A375 (cell line): ENCODE measurements around the gene OR51Q1. TPM values are rescaled to one million over a fixed set of nuclear protein-coding genes. Genes with fewer than 3 reads are reported as not detected.

Experiments used
- total RNA-seq: library from RNA; depleted of rRNA; stranded (reverse); fragments of >200 nt; shearing (Covaris generic); gene quantifications from 2 replicates; pipeline ENCODE4 v1.2.3, GENCODE V29; 2014; rRNA removed

Gene OR51Q1, protein sequence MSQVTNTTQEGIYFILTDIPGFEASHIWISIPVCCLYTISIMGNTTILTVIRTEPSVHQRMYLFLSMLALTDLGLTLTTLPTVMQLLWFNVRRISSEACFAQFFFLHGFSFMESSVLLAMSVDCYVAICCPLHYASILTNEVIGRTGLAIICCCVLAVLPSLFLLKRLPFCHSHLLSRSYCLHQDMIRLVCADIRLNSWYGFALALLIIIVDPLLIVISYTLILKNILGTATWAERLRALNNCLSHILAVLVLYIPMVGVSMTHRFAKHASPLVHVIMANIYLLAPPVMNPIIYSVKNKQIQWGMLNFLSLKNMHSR
- not detected in 2 replicates for total RNA-seq

DNA sequence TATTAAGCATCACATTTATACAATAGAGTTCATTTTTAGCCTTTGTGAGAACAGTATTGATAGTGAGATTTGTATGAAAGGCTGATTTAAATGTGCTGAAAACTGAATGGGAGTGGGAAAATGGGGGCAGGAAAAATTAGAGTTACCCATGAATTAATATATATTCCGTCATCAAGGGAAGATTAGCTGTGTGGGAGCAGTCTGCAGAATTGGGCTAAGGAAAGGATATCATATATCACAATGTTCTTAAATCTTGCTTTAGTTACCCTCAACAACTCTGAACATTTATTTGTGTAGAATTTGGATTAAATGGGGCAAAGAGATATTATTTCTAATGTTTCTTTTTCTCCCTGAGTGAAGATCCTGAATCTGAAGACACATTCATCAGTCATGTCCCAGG lies at the start of gene OR51Q1:
OR51Q1 (plus strand) TSS at position 301 of the 400 bp plus-strand sequence; CDS start at position 391, 90 bp downstream.

GRCh38 chr11:5383576-5383975 lies 38.3 kb upstream of the OR51Q1 start, which contains the start of gene OR51M1:
Gene OR51M1 (plus strand): TSS chr11:5383812. CDS start chr11:5389399, 5,587 bp downstream.

GRCh38 chr11:5441414-5441813 lies 19.5 kb downstream of the OR51Q1 start, which contains the start of gene OR51I1:
Gene OR51I1 (minus strand): TSS chr11:5441514. CDS start chr11:5441514, 0 bp downstream.

DNA sequence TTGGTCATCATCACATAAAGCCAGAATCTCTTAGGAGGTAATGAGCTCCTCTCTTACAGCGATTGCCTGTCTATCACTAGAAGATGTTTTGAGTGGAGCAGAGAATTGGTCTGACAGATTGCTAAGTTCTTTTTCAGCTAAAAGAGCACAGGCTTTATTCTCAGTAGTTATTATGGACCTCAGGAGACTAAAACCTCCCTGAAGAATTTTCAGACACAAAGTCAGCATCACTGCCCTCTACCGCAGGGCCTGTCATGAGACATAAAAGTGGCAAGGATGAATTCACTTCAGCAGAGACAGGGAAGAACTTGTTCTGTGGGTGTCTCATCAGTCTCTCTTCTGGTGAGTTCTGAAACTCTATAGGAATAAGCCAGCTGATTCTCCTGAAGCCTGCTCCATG lies 27.1 kb downstream of the OR51Q1 start, which contains the start of gene OR51I2:
OR51I2 (plus strand) TSS at position 301 of the 400 bp plus-strand sequence. CDS start 4,166 bp downstream, outside the sequence.

Other genes starting within 250 kb of the OR51Q1 start
- not detected in 2 replicates for gene OR51V1, start 221.4 kb upstream of the OR51Q1 start, total RNA-seq
- gene HBB, start 195.0 kb upstream of the OR51Q1 start, total RNA-seq: not detected in 2 replicates
- not detected in 2 replicates for gene HBD, start 187.6 kb upstream of the OR51Q1 start, total RNA-seq
- not detected in 2 replicates for gene HBG1, start 172.3 kb upstream of the OR51Q1 start, total RNA-seq
- 2.7 and 3.2 TPM in 2 replicates for gene HBG2, start 167.3 kb upstream of the OR51Q1 start, total RNA-seq
- gene HBE1, start 152.2 kb upstream of the OR51Q1 start, total RNA-seq: 40.6 and 51.6 TPM in 2 replicates
- 4.0 and 7.5 TPM in 2 replicates for gene OR51B4, start 120.2 kb upstream of the OR51Q1 start, total RNA-seq
- 0.85 and 1.4 TPM in 2 replicates for gene OR51B2, start 97.8 kb upstream of the OR51Q1 start, total RNA-seq
- 15.1 and 23.2 TPM in 2 replicates for gene OR51B5, start 78.6 kb upstream of the OR51Q1 start, total RNA-seq
- gene OR51B6, start 70.6 kb upstream of the OR51Q1 start, total RNA-seq: not detected in 2 replicates
- gene OR51M1, start 38.3 kb upstream of the OR51Q1 start, total RNA-seq: not detected in 2 replicates
- gene OR51I1, start 19.4 kb downstream of the OR51Q1 start, total RNA-seq: 0.57 and 1.0 TPM in 2 replicates
- not detected in 2 replicates for gene OR51I2, start 27.2 kb downstream of the OR51Q1 start, total RNA-seq
- gene OR52D1, start 66.6 kb downstream of the OR51Q1 start, total RNA-seq: 0.13 TPM in 1 of 2 replicates, not detected in the other
- gene UBQLN3, start 87.8 kb downstream of the OR51Q1 start, total RNA-seq: not detected in 2 replicates
- gene UBQLNL, start 94.6 kb downstream of the OR51Q1 start, total RNA-seq: not detected in 2 replicates
- not detected in 2 replicates for gene OR52H1, start 126.4 kb downstream of the OR51Q1 start, total RNA-seq
- not detected in 2 replicates for gene OR52B6, start 158.8 kb downstream of the OR51Q1 start, total RNA-seq
- 1.9 and 3.4 TPM in 2 replicates for gene TRIM6, start 174.5 kb downstream of the OR51Q1 start, total RNA-seq
- 2.4 and 5.0 TPM in 2 replicates for gene TRIM34, start 202.9 kb downstream of the OR51Q1 start, total RNA-seq